HG02852 (cell line): ENCODE measurements around the gene ATAD3A.

Experiments
- ATAC-seq: cut with Tn5 transposase; IDR thresholded peaks from one replicate; pipeline ENCODE4 v1.9.1; 2021; ENCODE audit warnings: mild to moderate bottlenecking, moderate library complexity; ENCODE audit not compliant: unreplicated experiment

The ATAD3A gene

DNA sequence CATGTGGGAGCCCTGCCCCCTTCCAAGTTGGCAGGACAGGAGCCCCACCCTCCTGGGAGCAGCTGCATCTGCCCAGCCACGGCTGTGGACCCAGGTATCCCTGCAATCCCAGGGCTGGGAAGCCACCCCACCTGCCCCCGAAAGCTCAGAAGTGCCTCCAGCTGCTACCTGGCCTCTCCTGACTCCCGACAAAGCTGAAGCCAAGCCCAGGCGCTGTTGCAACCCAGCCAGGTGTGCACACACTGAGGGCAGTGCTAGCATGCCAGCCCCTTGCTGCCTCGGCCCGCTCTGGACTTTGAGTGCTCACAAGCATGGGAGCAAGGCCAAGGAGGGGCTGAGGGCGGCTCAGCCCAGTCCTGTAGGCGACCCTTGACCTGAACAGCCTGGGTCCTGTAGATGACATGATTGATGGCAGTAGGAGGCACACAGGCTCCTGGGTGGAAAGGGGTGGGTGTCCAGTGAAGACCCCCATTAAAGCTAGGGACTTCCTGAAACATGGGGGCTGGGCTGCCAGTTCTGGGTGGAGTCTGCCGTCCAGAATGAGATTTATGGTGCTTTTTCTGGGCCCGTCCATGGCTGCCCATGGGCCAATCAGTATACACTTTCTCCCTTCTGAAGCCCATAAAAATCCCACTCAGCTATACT lies 65.5 kb downstream of the ATAD3A start:
- no peak for ATAC-seq

DNA sequence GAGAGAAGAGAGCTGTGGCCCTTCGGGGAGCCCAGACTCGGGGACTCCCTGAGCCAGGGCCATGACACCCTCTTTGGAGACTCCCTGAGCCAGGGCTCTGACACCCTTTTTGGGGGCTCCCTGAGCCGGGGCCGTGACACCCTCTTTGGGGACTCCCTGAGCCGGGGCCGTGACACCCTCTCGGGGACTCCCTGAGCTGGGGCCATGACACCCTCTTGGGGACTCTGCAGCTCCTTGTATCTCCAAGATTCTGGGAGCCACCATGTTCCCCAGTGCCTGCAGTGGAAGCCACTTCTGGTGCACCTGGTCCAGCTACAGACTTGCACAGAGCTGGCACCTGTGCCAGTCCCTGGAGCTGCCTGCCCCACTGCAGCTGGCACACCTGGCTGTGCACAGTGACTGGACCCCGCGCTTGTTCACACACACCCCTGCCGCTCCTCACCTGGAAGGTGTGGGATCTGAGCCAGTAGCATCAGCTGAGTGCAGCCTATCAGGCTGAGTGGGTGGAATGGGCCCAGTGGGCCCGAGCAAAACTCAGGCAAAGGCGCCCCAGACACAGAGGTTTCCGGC lies 66.5 kb downstream of the ATAD3A start:
- ATAC-seq: no peak

GRCh38 chr1:1582585-1583346 lies 70.8 kb downstream of the ATAD3A start:
- ATAC-seq: no peak

DNA sequence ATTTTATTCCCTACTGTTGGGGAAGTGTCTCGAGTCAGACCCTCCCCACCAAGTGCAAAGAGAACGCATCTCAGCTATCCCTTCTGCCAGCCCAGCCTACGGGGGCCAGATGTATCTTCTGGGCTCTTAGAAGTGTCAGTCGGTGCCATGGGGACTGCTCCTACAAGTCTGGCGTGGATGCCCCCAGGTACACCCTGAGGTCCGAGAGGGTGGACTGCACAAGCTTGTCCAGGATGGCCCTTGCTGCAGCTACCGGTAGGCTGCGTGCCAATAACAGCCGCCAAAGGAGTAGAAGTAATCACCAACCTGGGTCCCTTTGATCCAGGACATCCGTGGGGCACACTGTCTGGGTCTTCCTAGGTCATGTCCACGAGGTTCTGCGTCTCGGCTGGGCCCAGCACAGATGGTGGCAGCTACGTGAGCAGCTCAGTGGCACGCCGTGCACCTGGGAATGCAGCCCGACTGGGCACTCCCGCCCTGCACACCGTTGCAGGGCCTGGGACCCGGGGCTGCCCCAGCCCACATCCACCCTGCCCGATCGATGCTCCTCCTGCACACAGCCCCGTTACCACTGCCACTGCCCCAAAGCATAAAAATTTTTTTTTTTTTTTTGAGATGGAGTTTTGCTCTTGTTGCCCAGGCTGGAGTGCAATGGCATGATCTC lies 71.5 kb downstream of the ATAD3A start:
- ATAC-seq: no peak
